Measurements from ENCODE around the gene GPR142. TPM values are rescaled to one million over a fixed set of nuclear protein-coding genes. Genes with fewer than 3 reads are reported as not detected.

GPR142 gene
- total and polyA plus RNA-seq, 2 experiments from 2014 or later = not detected

DNA sequence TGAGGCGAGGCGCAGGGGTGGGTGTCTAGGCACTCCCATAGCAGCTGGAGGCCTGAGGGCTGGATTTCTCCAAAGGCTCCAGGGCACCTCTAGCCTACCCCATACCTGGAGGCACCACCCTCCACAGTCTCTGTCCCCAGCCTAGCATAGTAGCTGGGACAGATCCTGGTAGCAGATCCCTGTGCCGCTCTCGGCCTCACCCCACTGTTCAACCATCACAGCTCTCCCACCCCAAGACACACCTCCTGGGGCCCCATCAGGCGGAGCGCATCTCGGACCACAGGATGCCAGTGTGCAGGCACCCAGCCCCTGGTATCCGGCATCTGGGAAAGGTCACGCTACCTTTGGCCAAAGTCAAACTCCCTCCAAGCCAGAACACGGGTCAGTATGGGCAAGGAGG, 12.7 kb upstream of the GPR142 start:
- Histone ChIP-seq H3K4me2 (ENCODE audit: unreplicated experiment) (no peak overlapping the region), H3K9me2 (ENCODE audit: insufficient read depth) (no peaks in the 10 kb centered on the region), H3K27ac (no peak overlapping the region), H3K27me3 (replicated peaks; ENCODE audit: insufficient read depth) (peaks cover 62% of the 10 kb centered on the region), H3K9ac (no peak overlapping the region), H3K36me3 (ENCODE audit: low read depth) (no peaks in the 10 kb centered on the region), H3F3A (ENCODE audit: insufficient read depth) (no peaks in the 10 kb centered on the region), H3K4me1 (ENCODE audit: insufficient read depth) (no peaks in the 10 kb centered on the region), H4K20me1 (ENCODE audit: insufficient read depth) (no peaks in the 10 kb centered on the region), H2AFZ (no peak overlapping the region), H3K79me2 (ENCODE audit: insufficient read depth) (no peaks in the 10 kb centered on the region), H3K4me3 (no peak overlapping the region), H3K9me3 (ENCODE audit: low read depth) (no peaks in the 10 kb centered on the region)
- in situ Hi-C loops (cut with MboI) = no loop called here
- WGBS, 2 experiments (ENCODE audit: low coverage in 1 of 2, low lambda C conversion rate in 2 of 2, missing lambda C conversion rate in 2 of 2) = 53 to 62% methylated on average over 9 to 10 of the region's 10 CpGs
- DNase-seq = no peak
- TF ChIP-seq EZH2 (IDR thresholded peaks at IDR 0.05; ENCODE audit: insufficient read depth, poor library complexity, severe bottlenecking) (no peak), EZH2phosphoT487 (IDR thresholded peaks at IDR 0.05; ENCODE audit: insufficient read depth, low read depth) (no peak)

GRCh38 chr17:74355065-74355464, 12.2 kb upstream of the GPR142 start:
- Histone ChIP-seq H3K9me3 (ENCODE audit: low read depth) (no peaks in the 10 kb centered on the region), H3K9me2 (ENCODE audit: insufficient read depth) (no peaks in the 10 kb centered on the region), H3K4me2 (ENCODE audit: unreplicated experiment) (no peak overlapping the region), H3K9ac (no peak overlapping the region), H3K27me3 (replicated peaks; ENCODE audit: insufficient read depth) (peaks cover 65% of the 10 kb centered on the region), H3K36me3 (ENCODE audit: low read depth) (no peaks in the 10 kb centered on the region), H2AFZ (no peak overlapping the region), H3K79me2 (ENCODE audit: insufficient read depth) (no peaks in the 10 kb centered on the region), H3K4me3 (no peak overlapping the region), H3F3A (ENCODE audit: insufficient read depth) (no peaks in the 10 kb centered on the region), H3K27ac (no peak overlapping the region), H3K4me1 (ENCODE audit: insufficient read depth) (no peaks in the 10 kb centered on the region), H4K20me1 (ENCODE audit: insufficient read depth) (no peaks in the 10 kb centered on the region)
- 65 to 73% methylated on average over 7 to 8 of the region's 8 CpGs for WGBS, 2 experiments (ENCODE audit: low coverage in 1 of 2, low lambda C conversion rate in 2 of 2, missing lambda C conversion rate in 2 of 2)
- no peak for DNase-seq
- TF ChIP-seq EZH2 (IDR thresholded peaks at IDR 0.05; ENCODE audit: insufficient read depth, poor library complexity, severe bottlenecking) (no peak), EZH2phosphoT487 (IDR thresholded peaks at IDR 0.05; ENCODE audit: insufficient read depth, low read depth) (no peak)
- in situ Hi-C loops (cut with MboI) = no loop called here

DNA sequence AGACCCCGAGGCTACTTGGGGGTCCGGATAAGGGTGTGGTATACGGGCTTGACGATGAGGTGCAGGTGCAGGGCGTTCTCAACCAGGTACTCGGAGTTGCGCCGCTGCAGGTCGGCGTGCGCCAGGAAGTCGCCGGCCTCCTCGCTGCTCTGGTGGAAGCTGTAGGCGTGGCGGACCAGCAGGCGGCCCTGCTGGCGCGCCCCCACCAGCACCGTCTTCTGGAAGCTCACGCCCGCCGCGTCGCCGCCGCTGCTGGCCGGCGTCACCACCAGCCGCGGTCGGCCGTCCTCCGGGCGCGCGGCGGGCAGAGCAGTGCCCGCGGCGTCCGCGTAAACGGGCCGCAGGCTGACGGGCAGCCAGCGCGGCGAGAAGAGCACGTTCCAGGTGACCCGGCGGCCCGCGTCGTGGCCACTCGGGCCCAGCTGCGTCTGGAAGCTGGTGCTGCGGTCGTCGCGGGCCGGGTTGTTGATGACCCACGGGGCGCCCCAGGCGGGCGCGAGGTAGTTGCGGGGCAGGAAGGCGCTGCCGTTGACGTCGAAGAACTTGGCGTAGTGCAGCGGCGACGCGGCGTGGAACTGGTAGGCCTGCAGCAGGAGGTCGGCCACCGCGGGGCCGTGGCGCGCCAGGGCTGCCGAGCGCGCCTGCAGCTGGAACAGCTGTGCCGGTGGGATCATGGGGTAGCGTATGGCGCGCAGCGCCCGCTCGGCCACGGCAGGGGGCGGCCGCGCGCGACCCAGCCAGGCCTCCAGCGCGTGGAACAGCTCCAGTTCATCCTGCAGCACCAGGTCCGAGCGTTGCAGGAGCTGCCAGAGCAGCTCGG, 10.4 kb upstream of the GPR142 start:
- no peak for TF ChIP-seq EZH2phosphoT487 (IDR thresholded peaks at IDR 0.05; ENCODE audit: insufficient read depth, low read depth)
- no peak for TF ChIP-seq EZH2 (IDR thresholded peaks at IDR 0.05; ENCODE audit: insufficient read depth, poor library complexity, severe bottlenecking)
- Histone ChIP-seq H3F3A (ENCODE audit: insufficient read depth) (no peaks in the 10 kb centered on the region), H3K4me3 (no peak overlapping the region), H2AFZ (no peak overlapping the region), H3K4me2 (ENCODE audit: unreplicated experiment) (no peak overlapping the region), H3K4me1 (ENCODE audit: insufficient read depth) (no peaks in the 10 kb centered on the region), H3K79me2 (ENCODE audit: insufficient read depth) (no peaks in the 10 kb centered on the region), H3K36me3 (ENCODE audit: low read depth) (no peaks in the 10 kb centered on the region), H4K20me1 (ENCODE audit: insufficient read depth) (no peaks in the 10 kb centered on the region), H3K27me3 (replicated peaks; ENCODE audit: insufficient read depth) (peaks cover 70% of the 10 kb centered on the region), H3K9me2 (ENCODE audit: insufficient read depth) (no peaks in the 10 kb centered on the region), H3K9ac (no peak overlapping the region), H3K9me3 (ENCODE audit: low read depth) (no peaks in the 10 kb centered on the region), H3K27ac (no peak overlapping the region)
- DNase-seq = peak; percentile 24
- WGBS, 2 experiments (ENCODE audit: low coverage in 1 of 2, low lambda C conversion rate in 2 of 2, missing lambda C conversion rate in 2 of 2) = 4% methylated on average over 40 to 98 of the region's 105 CpGs
- in situ Hi-C loops (cut with MboI) = no loop called here

GRCh38 chr17:74357466-74357809, 9.9 kb upstream of the GPR142 start:
- Histone ChIP-seq H3K4me1 (ENCODE audit: insufficient read depth) (no peaks in the 10 kb centered on the region), H3K4me2 (ENCODE audit: unreplicated experiment) (no peak overlapping the region), H2AFZ (no peak overlapping the region), H3F3A (ENCODE audit: insufficient read depth) (no peaks in the 10 kb centered on the region), H3K79me2 (ENCODE audit: insufficient read depth) (no peaks in the 10 kb centered on the region), H3K9ac (no peak overlapping the region), H3K4me3 (no peak overlapping the region), H3K9me2 (ENCODE audit: insufficient read depth) (no peaks in the 10 kb centered on the region), H3K27ac (no peak overlapping the region), H3K9me3 (ENCODE audit: low read depth) (no peaks in the 10 kb centered on the region), H4K20me1 (ENCODE audit: insufficient read depth) (no peaks in the 10 kb centered on the region), H3K36me3 (ENCODE audit: low read depth) (no peaks in the 10 kb centered on the region), H3K27me3 (replicated peaks; ENCODE audit: insufficient read depth) (peaks cover 65% of the 10 kb centered on the region)
- TF ChIP-seq EZH2phosphoT487 (IDR thresholded peaks at IDR 0.05; ENCODE audit: insufficient read depth, low read depth) (no peak), EZH2 (IDR thresholded peaks at IDR 0.05; ENCODE audit: insufficient read depth, poor library complexity, severe bottlenecking) (no peak)
- in situ Hi-C loops (cut with MboI) = no loop called here
- WGBS, 2 experiments (ENCODE audit: low coverage in 1 of 2, low lambda C conversion rate in 2 of 2, missing lambda C conversion rate in 2 of 2) = 16 to 26% methylated on average over 30 to 32 of the region's 32 CpGs
- no peak for DNase-seq
